ENCODE results near the gene LINC01488.

The LINC01488 gene

GRCh38 chr11:69473276-69473845 lies 8.1 kb upstream of the LINC01488 start:
- Histone ChIP-seq H3K27ac (ENCODE audit: low read depth, low read length) (no peak overlapping the region), H3K27me3 (ENCODE audit: control insufficient read depth, insufficient read depth, low read length) (peaks cover 26% of the 10 kb centered on the region), H3K4me3 (ENCODE audit: low read depth, low read length) (no peak overlapping the region), H3K4me1 (ENCODE audit: control insufficient read depth, insufficient read depth, low read length) (peaks cover 14% of the 10 kb centered on the region), H3K9me3 (ENCODE audit: control insufficient read depth, insufficient read depth, low read length) (no peaks in the 10 kb centered on the region), H3K9ac (ENCODE audit: low read depth, low read length) (no peak overlapping the region), H3K36me3 (ENCODE audit: control insufficient read depth, insufficient read depth, low read length) (no peaks in the 10 kb centered on the region)

GRCh38 chr11:69474736-69475135 lies 6.7 kb upstream of the LINC01488 start:
- Histone ChIP-seq H3K4me1 (ENCODE audit: control insufficient read depth, insufficient read depth, low read length) (peaks cover 14% of the 10 kb centered on the region), H3K4me3 (ENCODE audit: low read depth, low read length) (no peak overlapping the region), H3K27me3 (ENCODE audit: control insufficient read depth, insufficient read depth, low read length) (peaks cover 26% of the 10 kb centered on the region), H3K27ac (ENCODE audit: low read depth, low read length) (no peak overlapping the region), H3K9ac (ENCODE audit: low read depth, low read length) (no peak overlapping the region), H3K9me3 (ENCODE audit: control insufficient read depth, insufficient read depth, low read length) (no peaks in the 10 kb centered on the region), H3K36me3 (ENCODE audit: control insufficient read depth, insufficient read depth, low read length) (no peaks in the 10 kb centered on the region)

GRCh38 chr11:69475141-69475865 lies 6.2 kb upstream of the LINC01488 start:
- Histone ChIP-seq H3K9me3 (ENCODE audit: control insufficient read depth, insufficient read depth, low read length) (no peaks in the 10 kb centered on the region), H3K4me3 (ENCODE audit: low read depth, low read length) (no peak overlapping the region), H3K36me3 (ENCODE audit: control insufficient read depth, insufficient read depth, low read length) (no peaks in the 10 kb centered on the region), H3K4me1 (ENCODE audit: control insufficient read depth, insufficient read depth, low read length) (peaks cover 14% of the 10 kb centered on the region), H3K27ac (ENCODE audit: low read depth, low read length) (no peak overlapping the region), H3K27me3 (ENCODE audit: control insufficient read depth, insufficient read depth, low read length) (peaks cover 26% of the 10 kb centered on the region), H3K9ac (ENCODE audit: low read depth, low read length) (no peak overlapping the region)

GRCh38 chr11:69475866-69476471 lies 5.5 kb upstream of the LINC01488 start:
- Histone ChIP-seq H3K9ac (ENCODE audit: low read depth, low read length) (no peak overlapping the region), H3K4me3 (ENCODE audit: low read depth, low read length) (no peak overlapping the region), H3K9me3 (ENCODE audit: control insufficient read depth, insufficient read depth, low read length) (no peaks in the 10 kb centered on the region), H3K27me3 (ENCODE audit: control insufficient read depth, insufficient read depth, low read length) (peaks cover 26% of the 10 kb centered on the region), H3K36me3 (ENCODE audit: control insufficient read depth, insufficient read depth, low read length) (no peaks in the 10 kb centered on the region), H3K27ac (ENCODE audit: low read depth, low read length) (no peak overlapping the region), H3K4me1 (ENCODE audit: control insufficient read depth, insufficient read depth, low read length) (peaks cover 14% of the 10 kb centered on the region)

- Histone ChIP-seq H3K9me3 (ENCODE audit: control insufficient read depth, insufficient read depth, low read length) (no peaks in the 10 kb centered on the region), H3K27me3 (ENCODE audit: control insufficient read depth, insufficient read depth, low read length) (peaks cover 26% of the 10 kb centered on the region), H3K4me3 (ENCODE audit: low read depth, low read length) (no peak overlapping the region), H3K36me3 (ENCODE audit: control insufficient read depth, insufficient read depth, low read length) (no peaks in the 10 kb centered on the region), H3K27ac (ENCODE audit: low read depth, low read length) (no peak overlapping the region), H3K9ac (ENCODE audit: low read depth, low read length) (no peak overlapping the region), H3K4me1 (ENCODE audit: control insufficient read depth, insufficient read depth, low read length) (peaks cover 14% of the 10 kb centered on the region)
These were observed 4.9 kb upstream of the LINC01488 start for GRCh38 chr11:69476509-69476961.

GRCh38 chr11:69477086-69477485 lies 4.4 kb upstream of the LINC01488 start:
- no peaks in the 10 kb centered on the region for H3K9me3 ChIP-seq (ENCODE audit: control insufficient read depth, insufficient read depth, low read length)
- H3K27me3 ChIP-seq (ENCODE audit: control insufficient read depth, insufficient read depth, low read length) = peaks cover 26% of the 10 kb centered on the region
- no peak overlapping the region for H3K9ac ChIP-seq (ENCODE audit: low read depth, low read length)

GRCh38 chr11:69479591-69480271 lies 1.7 kb upstream of the LINC01488 start:
- H3K27ac ChIP-seq (ENCODE audit: low read depth, low read length) = no peak overlapping the region
- no peak overlapping the region for H3K4me3 ChIP-seq (ENCODE audit: low read depth, low read length)
- no peak overlapping the region for H3K9ac ChIP-seq (ENCODE audit: low read depth, low read length)
- peaks cover 18% of the 10 kb centered on the region for H3K4me1 ChIP-seq (ENCODE audit: control insufficient read depth, insufficient read depth, low read length)
- H3K27me3 ChIP-seq (ENCODE audit: control insufficient read depth, insufficient read depth, low read length) = peaks cover 24% of the 10 kb centered on the region
- H3K36me3 ChIP-seq (ENCODE audit: control insufficient read depth, insufficient read depth, low read length) = no peaks in the 10 kb centered on the region
- H3K9me3 ChIP-seq (ENCODE audit: control insufficient read depth, insufficient read depth, low read length) = no peaks in the 10 kb centered on the region

More at GRCh38 chr11:69477086-69477485, 4.4 kb upstream of the LINC01488 start:
- no peaks in the 10 kb centered on the region for H3K36me3 ChIP-seq (ENCODE audit: control insufficient read depth, insufficient read depth, low read length)
- H3K4me1 ChIP-seq (ENCODE audit: control insufficient read depth, insufficient read depth, low read length) = peaks cover 14% of the 10 kb centered on the region
- H3K27ac ChIP-seq (ENCODE audit: low read depth, low read length) = no peak overlapping the region
- no peak overlapping the region for H3K4me3 ChIP-seq (ENCODE audit: low read depth, low read length)

- Histone ChIP-seq H3K27me3 (ENCODE audit: control insufficient read depth, insufficient read depth, low read length) (peaks cover 13% of the 10 kb centered on the region), H3K4me3 (ENCODE audit: low read depth, low read length) (no peak overlapping the region), H3K9ac (ENCODE audit: low read depth, low read length) (no peak overlapping the region), H3K27ac (ENCODE audit: low read depth, low read length) (no peak overlapping the region), H3K9me3 (ENCODE audit: control insufficient read depth, insufficient read depth, low read length) (no peaks in the 10 kb centered on the region), H3K4me1 (ENCODE audit: control insufficient read depth, insufficient read depth, low read length) (peaks cover 16% of the 10 kb centered on the region), H3K36me3 (ENCODE audit: control insufficient read depth, insufficient read depth, low read length) (no peaks in the 10 kb centered on the region)
These were observed 693 bp upstream of the LINC01488 start for GRCh38 chr11:69480547-69481392.

GRCh38 chr11:69482322-69482721 lies 859 bp downstream of the LINC01488 start:
- Histone ChIP-seq H3K27ac (ENCODE audit: low read depth, low read length) (no peak overlapping the region), H3K4me3 (ENCODE audit: low read depth, low read length) (no peak overlapping the region), H3K9me3 (ENCODE audit: control insufficient read depth, insufficient read depth, low read length) (no peaks in the 10 kb centered on the region), H3K9ac (ENCODE audit: low read depth, low read length) (no peak overlapping the region), H3K4me1 (ENCODE audit: control insufficient read depth, insufficient read depth, low read length) (peaks cover 5% of the 10 kb centered on the region; the same call in 1 of the 2 replicates), H3K36me3 (ENCODE audit: control insufficient read depth, insufficient read depth, low read length) (no peaks in the 10 kb centered on the region), H3K27me3 (ENCODE audit: control insufficient read depth, insufficient read depth, low read length) (peaks cover 7% of the 10 kb centered on the region)

GRCh38 chr11:69483170-69483569 lies 1.7 kb downstream of the LINC01488 start:
- no peaks in the 10 kb centered on the region; the same call in 1 of the 2 replicates for H3K27me3 ChIP-seq (ENCODE audit: control insufficient read depth, insufficient read depth, low read length)
- no peak overlapping the region for H3K27ac ChIP-seq (ENCODE audit: low read depth, low read length)
- H3K9ac ChIP-seq (ENCODE audit: low read depth, low read length) = no peak overlapping the region
- no peaks in the 10 kb centered on the region for H3K36me3 ChIP-seq (ENCODE audit: control insufficient read depth, insufficient read depth, low read length)
- peaks cover 5% of the 10 kb centered on the region; the same call in 1 of the 2 replicates for H3K4me1 ChIP-seq (ENCODE audit: control insufficient read depth, insufficient read depth, low read length)
- no peaks in the 10 kb centered on the region for H3K9me3 ChIP-seq (ENCODE audit: control insufficient read depth, insufficient read depth, low read length)
- H3K4me3 ChIP-seq (ENCODE audit: low read depth, low read length) = no peak overlapping the region

Measured in HUES48 (cell line).